HepG2 (cell line): Measurements from ENCODE around the gene SH3BGRL2. TPM values are rescaled to one million over a fixed set of nuclear protein-coding genes. Genes with fewer than 3 reads are reported as not detected.

Experiments
- ATF1 ChIP-seq: IDR thresholded peaks from 2 replicates; pipeline ENCODE4 v1.6.1; 2016; ENCODE audit warnings: mild to moderate bottlenecking, control low read depth
- GATA4 ChIP-seq: sonication (generic); IDR thresholded peaks from 2 replicates; pipeline ENCODE4 v1.6.1; 2016; ENCODE audit warnings: antibody characterized with exemption, low read depth, borderline replicate concordance
- KDM6A ChIP-seq: IDR thresholded peaks from 2 replicates; pipeline ENCODE4 v1.6.1; 2016; ENCODE audit warnings: low read depth
- KLF6 ChIP-seq: IDR thresholded peaks from 2 replicates; pipeline ENCODE4 v1.8.0; 2016; ENCODE audit warnings: missing biosample characterization, missing genetic modification reagents
- MEF2D ChIP-seq: sonication (generic); formaldehyde crosslinking; IDR thresholded peaks from 2 replicates; pipeline ENCODE4 v1.5.1; 2020; ENCODE audit warnings: mild to moderate bottlenecking, missing genetic modification reagents
- MXD4 ChIP-seq: IDR thresholded peaks from 2 replicates; pipeline ENCODE4 v1.6.1; 2016; ENCODE audit warnings: mild to moderate bottlenecking, missing biosample characterization, missing genetic modification reagents
- NFE2L2 ChIP-seq: fragments of 150-350 bp; IDR thresholded peaks from 2 replicates; pipeline ENCODE4 v1.6.1; 2014; ENCODE audit warnings: low read length
- POLR2AphosphoS2 ChIP-seq: IDR thresholded peaks from 2 replicates; pipeline ENCODE4 v1.6.1; 2011; ENCODE audit warnings: low read depth, low read length, improper control_type of control experiment
- POLR2G ChIP-seq: fragments of 200-400 bp; formaldehyde crosslinking; IDR thresholded peaks from 2 replicates; pipeline ENCODE4 v1.6.1; 2018; ENCODE audit warnings: mild to moderate bottlenecking, low read depth, low read length, moderate library complexity
- RBM39 ChIP-seq: fragments of 200-400 bp; formaldehyde crosslinking; IDR thresholded peaks from one replicate; pipeline ENCODE4 v1.6.1; 2018; ENCODE audit warnings: antibody characterized with exemption, mild to moderate bottlenecking, low read depth, low read length; ENCODE audit not compliant: poor library complexity, severe bottlenecking
- RXRA ChIP-seq: sonication (generic); formaldehyde crosslinking; IDR thresholded peaks from 2 replicates; pipeline ENCODE4 v1.5.1; 2020; ENCODE audit warnings: missing genetic modification reagents
- SIX1 ChIP-seq: sonication (generic); formaldehyde crosslinking; IDR thresholded peaks from 2 replicates; pipeline ENCODE4 v1.4.0; 2020; ENCODE audit warnings: missing genetic modification reagents, borderline replicate concordance
- STAT5B ChIP-seq: sonication (generic); formaldehyde crosslinking; IDR thresholded peaks from 2 replicates; pipeline ENCODE4 v1.4.0; 2020; ENCODE audit warnings: missing genetic modification reagents
- SUZ12 ChIP-seq: fragments of 150-350 bp; IDR thresholded peaks from 2 replicates; pipeline ENCODE4 v1.6.1; 2014; ENCODE audit warnings: low read depth, low read length
- ZFY ChIP-seq: sonication (generic); formaldehyde crosslinking; IDR thresholded peaks from 2 replicates; pipeline ENCODE4 v1.4.0; 2020; ENCODE audit warnings: missing genetic modification reagents
- ZNF382 ChIP-seq: sonication (generic); formaldehyde crosslinking; IDR thresholded peaks from 2 replicates; pipeline ENCODE4 v1.5.0; 2020; ENCODE audit warnings: missing genetic modification reagents, mild to moderate bottlenecking, borderline replicate concordance
- ZNF549 ChIP-seq: sonication (generic); formaldehyde crosslinking; IDR thresholded peaks from 2 replicates; pipeline ENCODE4 v1.5.0; 2020; ENCODE audit warnings: missing genetic modification reagents
- ZNF570 ChIP-seq: sonication (generic); formaldehyde crosslinking; IDR thresholded peaks from 2 replicates; pipeline ENCODE4 v1.4.0; 2020; ENCODE audit warnings: mild to moderate bottlenecking, missing genetic modification reagents, borderline replicate concordance
- ZNF616 ChIP-seq: sonication (generic); formaldehyde crosslinking; IDR thresholded peaks from 2 replicates; pipeline ENCODE4 v1.5.0; 2020; ENCODE audit warnings: low read depth, mild to moderate bottlenecking, missing genetic modification reagents
- polyA plus RNA-seq, 8 experiments: library from polyadenylated mRNA; depleted of rRNA in 3 of 8; stranded (reverse) in 7 of 8; unstranded in 1 of 8; fragments of >200 nt; fragmentation: Illumina TruSeq in 4 of 8; extraction: Trizol in 4 of 8; gene quantifications; 2 replicates each; pipeline versions ENCODE4 v1.2.1 to v1.2.3, GENCODE V29; 2011 to 2016; ENCODE audit warnings: low read depth in 4 of 8, missing spikeins in 1 of 8, mixed read lengths in 1 of 8; ENCODE audit not compliant: insufficient read depth in 1 of 8
- total RNA-seq, 5 experiments: library from RNA; depleted of rRNA; stranded (reverse); fragments of >200 nt; fragmentation: Illumina TruSeq; extraction: Trizol; gene quantifications; 2 replicates each; pipeline ENCODE4 v1.2.3, GENCODE V29; 2016; ENCODE audit warnings: low read depth in 1 of 5
- TF ChIP-seq, protein P1 (sequence below): sonication (generic); formaldehyde crosslinking; IDR thresholded peaks from 2 replicates; pipeline ENCODE4 v1.8.1; 2023; ENCODE audit warnings: mild to moderate bottlenecking, inconsistent platforms, moderate library complexity, missing genetic modification reagents, borderline replicate concordance
- TF ChIP-seq, protein P2 (sequence below): sonication (generic); formaldehyde crosslinking; IDR thresholded peaks from 2 replicates; pipeline ENCODE4 v1.5.0; 2020; ENCODE audit warnings: missing genetic modification reagents, mild to moderate bottlenecking, borderline replicate concordance
- TF ChIP-seq, protein P3 (sequence below): sonication (generic); formaldehyde crosslinking; IDR thresholded peaks from 2 replicates; pipeline ENCODE4 v1.4.0; 2020; ENCODE audit warnings: missing genetic modification reagents
- TF ChIP-seq, protein P4 (sequence below): sonication (generic); formaldehyde crosslinking; IDR thresholded peaks from 2 replicates; pipeline ENCODE4 v1.5.0; 2020; ENCODE audit warnings: mild to moderate bottlenecking, missing genetic modification reagents

Gene SH3BGRL2
- total and polyA plus RNA-seq, 2 of the 13 experiments (the other 11 are each of a cell fraction or from before 2014, with no cell fraction given), result 10.9 to 28.8 TPM

DNA sequence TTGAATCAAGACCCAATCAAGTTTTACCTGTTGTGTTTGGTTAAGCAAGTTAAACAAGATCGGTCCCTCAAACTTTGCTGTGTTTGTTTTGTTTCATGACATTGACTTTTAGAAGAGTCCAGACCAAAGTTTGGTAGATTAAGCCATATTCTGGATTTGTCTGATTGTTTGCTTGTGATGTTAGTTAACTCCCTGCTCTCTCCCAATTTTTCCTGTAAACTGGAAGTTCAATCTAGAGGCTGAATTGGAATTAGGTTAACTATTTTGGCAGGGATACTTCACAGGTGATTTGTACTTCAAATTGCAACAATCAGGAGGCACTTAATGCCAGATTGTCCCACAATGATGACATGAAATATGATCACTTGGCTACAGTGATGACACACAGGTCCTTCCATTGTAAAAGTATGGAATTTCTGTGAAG, 13.6 kb upstream of the SH3BGRL2 start (continued):
- TF ChIP-seq NFE2L2, result no peak
- TF ChIP-seq POLR2AphosphoS2, result no peak
- TF ChIP-seq GATA4, result no peak
- TF ChIP-seq MEF2D (CRISPR knock-in tag), result no peak
- no peak for TF ChIP-seq ZFY
- TF ChIP-seq STAT5B (CRISPR knock-in tag), result no peak
- TF ChIP-seq KDM6A (CRISPR knock-in tag), result peak; percentile 34; the same call in 1 of the 2 replicates
- no peak for TF ChIP-seq ZNF382 (CRISPR knock-in tag)
- no peak for TF ChIP-seq ZNF570 (CRISPR knock-in tag)
- no peak for TF ChIP-seq KLF6 (CRISPR knock-in tag)
- TF ChIP-seq, protein P1, sequence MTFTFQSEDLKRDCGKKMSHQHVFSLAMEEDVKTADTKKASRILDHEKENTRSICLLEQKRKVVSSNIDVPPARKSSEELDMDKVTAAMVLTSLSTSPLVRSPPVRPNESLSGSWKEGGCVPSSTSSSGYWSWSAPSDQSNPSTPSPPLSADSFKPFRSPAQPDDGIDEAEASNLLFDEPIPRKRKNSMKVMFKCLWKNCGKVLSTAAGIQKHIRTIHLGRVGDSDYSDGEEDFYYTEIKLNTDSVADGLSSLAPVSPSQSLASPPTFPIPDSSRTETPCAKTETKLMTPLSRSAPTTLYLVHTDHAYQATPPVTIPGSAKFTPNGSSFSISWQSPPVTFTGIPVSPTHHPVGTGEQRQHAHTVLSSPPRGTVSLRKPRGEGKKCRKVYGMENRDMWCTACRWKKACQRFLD, result no peak
- peak; percentile 61 for TF ChIP-seq ATF1 (CRISPR knock-in tag)
- TF ChIP-seq, protein P2, sequence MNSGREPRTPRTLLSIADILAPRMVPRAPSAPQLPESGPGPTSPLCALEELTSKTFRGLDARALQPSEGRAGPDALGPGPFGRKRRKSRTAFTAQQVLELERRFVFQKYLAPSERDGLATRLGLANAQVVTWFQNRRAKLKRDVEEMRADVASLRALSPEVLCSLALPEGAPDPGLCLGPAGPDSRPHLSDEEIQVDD (CRISPR knock-in tag), result no peak
- no peak for TF ChIP-seq RXRA
- TF ChIP-seq MXD4 (CRISPR knock-in tag), result no peak
- TF ChIP-seq ZNF549 (CRISPR knock-in tag), result no peak
- TF ChIP-seq, protein P3, sequence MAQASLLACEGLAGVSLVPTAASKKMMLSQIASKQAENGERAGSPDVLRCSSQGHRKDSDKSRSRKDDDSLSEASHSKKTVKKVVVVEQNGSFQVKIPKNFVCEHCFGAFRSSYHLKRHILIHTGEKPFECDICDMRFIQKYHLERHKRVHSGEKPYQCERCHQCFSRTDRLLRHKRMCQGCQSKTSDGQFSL (CRISPR knock-in tag), result no peak
- TF ChIP-seq SUZ12, result no peak
- TF ChIP-seq ZNF616 (CRISPR knock-in tag), result no peak
- TF ChIP-seq, protein P4, sequence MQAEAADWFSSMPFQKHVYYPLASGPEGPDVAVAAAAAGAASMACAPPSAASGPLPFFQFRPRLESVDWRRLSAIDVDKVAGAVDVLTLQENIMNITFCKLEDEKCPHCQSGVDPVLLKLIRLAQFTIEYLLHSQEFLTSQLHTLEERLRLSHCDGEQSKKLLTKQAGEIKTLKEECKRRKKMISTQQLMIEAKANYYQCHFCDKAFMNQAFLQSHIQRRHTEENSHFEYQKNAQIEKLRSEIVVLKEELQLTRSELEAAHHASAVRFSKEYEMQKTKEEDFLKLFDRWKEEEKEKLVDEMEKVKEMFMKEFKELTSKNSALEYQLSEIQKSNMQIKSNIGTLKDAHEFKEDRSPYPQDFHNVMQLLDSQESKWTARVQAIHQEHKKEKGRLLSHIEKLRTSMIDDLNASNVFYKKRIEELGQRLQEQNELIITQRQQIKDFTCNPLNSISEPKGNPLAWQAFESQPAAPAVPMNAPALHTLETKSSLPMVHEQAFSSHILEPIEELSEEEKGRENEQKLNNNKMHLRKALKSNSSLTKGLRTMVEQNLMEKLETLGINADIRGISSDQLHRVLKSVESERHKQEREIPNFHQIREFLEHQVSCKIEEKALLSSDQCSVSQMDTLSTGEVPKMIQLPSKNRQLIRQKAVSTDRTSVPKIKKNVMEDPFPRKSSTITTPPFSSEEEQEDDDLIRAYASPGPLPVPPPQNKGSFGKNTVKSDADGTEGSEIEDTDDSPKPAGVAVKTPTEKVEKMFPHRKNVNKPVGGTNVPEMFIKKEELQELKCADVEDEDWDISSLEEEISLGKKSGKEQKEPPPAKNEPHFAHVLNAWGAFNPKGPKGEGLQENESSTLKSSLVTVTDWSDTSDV, result no peak
- TF ChIP-seq SIX1 (CRISPR knock-in tag), result peak; percentile 62; the same call in 1 of the 2 replicates
- no peak for TF ChIP-seq RBM39
- TF ChIP-seq POLR2G, result no peak
